Left renal cortex interstitium (tissue), 4 donors: ENCODE data around the gene MRPL10. TPM values are rescaled to one million over a fixed set of nuclear protein-coding genes. Genes with fewer than 3 reads are reported as not detected.

Experiments
- DNase-seq, 4 donors: peaks; one replicate each; pipeline ENCODE4 v3.0.0-alpha.2; 2013; ENCODE audit warnings: low read depth in 4 of 4, low spot score in 2 of 4, missing footprints in 1 of 4
- polyA plus RNA-seq, 4 donors: library from polyadenylated mRNA; unstranded; fragments of 120-200 nt; gene quantifications; one replicate each; pipeline ENCODE4 v1.2.1, GENCODE V29; 2013; ENCODE audit not compliant: insufficient read length in 4 of 4

The MRPL10 gene
- polyA plus RNA-seq, 4 donors = 52.1 to 55.6 (median 53.4) TPM

- DNase-seq = no peak
Measured at GRCh38 chr17:47816947-47817346, 14.4 kb downstream of the MRPL10 start.

- no peak for DNase-seq
Measured at GRCh38 chr17:47816111-47816735, 15.1 kb downstream of the MRPL10 start.

- DNase-seq = no peak
Measured at GRCh38 chr17:47815106-47815918, 16.0 kb downstream of the MRPL10 start.

GRCh38 chr17:47813512-47814031 is 17.8 kb downstream of the MRPL10 start:
- no peak for DNase-seq

GRCh38 chr17:47813077-47813476 is 18.3 kb downstream of the MRPL10 start:
- DNase-seq = no peak

- no peak for DNase-seq
Measured at GRCh38 chr17:47812146-47812920, 19.0 kb downstream of the MRPL10 start.

GRCh38 chr17:47811709-47812108 is 19.6 kb downstream of the MRPL10 start:
- no peak for DNase-seq

GRCh38 chr17:47810901-47811635 is 20.3 kb downstream of the MRPL10 start:
- no peak for DNase-seq

- no peak for DNase-seq
Measured at GRCh38 chr17:47810200-47810821, 21.0 kb downstream of the MRPL10 start.

GRCh38 chr17:47808830-47809480 is 22.4 kb downstream of the MRPL10 start:
- DNase-seq = no peak

- no peak for DNase-seq
Measured at GRCh38 chr17:47808036-47808829, 23.1 kb downstream of the MRPL10 start.

GRCh38 chr17:47807421-47807820 is 23.9 kb downstream of the MRPL10 start:
- no peak for DNase-seq

- DNase-seq = no peak
Measured at GRCh38 chr17:47806913-47807255, 24.5 kb downstream of the MRPL10 start.

GRCh38 chr17:47806026-47806912 is 25.1 kb downstream of the MRPL10 start:
- no peak for DNase-seq

- no peak for DNase-seq
Measured at GRCh38 chr17:47804461-47804860, 26.9 kb downstream of the MRPL10 start.

- DNase-seq = no peak
Measured at GRCh38 chr17:47803751-47804150, 27.6 kb downstream of the MRPL10 start.

GRCh38 chr17:47803201-47803600 is 28.1 kb downstream of the MRPL10 start:
- no peak for DNase-seq
